ENCODE measurements around the gene COX7B2. TPM values are rescaled to one million over a fixed set of nuclear protein-coding genes. Genes with fewer than 3 reads are reported as not detected.

The COX7B2 gene
- total and polyA plus RNA-seq, 10 of the 15 experiments (the other 5 are each of a cell fraction or from before 2014, with no cell fraction given) = not detected

GRCh38 chr4:46947541-46947940 is 38.5 kb upstream of the COX7B2 start (continued):
- TF ChIP-seq ZBTB11 (CRISPR knock-in tag; IDR thresholded peaks at IDR 0.05) (no peak), MXI1 (IDR thresholded peaks at IDR 0.05; ENCODE audit: low read depth, low read length) (no peak)

GRCh38 chr4:46946919-46947536 is 38.0 kb upstream of the COX7B2 start:
- no peak for DNase-seq (ENCODE audit: low read depth, low spot score)
- in situ Hi-C loops (cut with MboI) = no loop called here
- H2AFZ ChIP-seq (ENCODE audit: control insufficient read depth, low read depth, low read length) = no peak overlapping the region
- no peak overlapping the region for H3K27ac ChIP-seq (ENCODE audit: control insufficient read depth, insufficient read depth)
- no peaks in the 10 kb centered on the region for H3K36me3 ChIP-seq (ENCODE audit: control insufficient read depth in 2 of 2, insufficient read depth in 2 of 2, low read length in 1 of 2)
- no peak overlapping the region for H3K4me2 ChIP-seq (ENCODE audit: control insufficient read depth, insufficient read depth)
- intact Hi-C loops (cut with micrococcal nuclease; ENCODE audit: unreplicated experiment) = no loop called here
- no peak for ATAC-seq
- ChIA-PET CTCF (no interaction called here), RAD21 (ENCODE audit: unreplicated experiment) (no interaction called here), POLR2A (interaction anchor here (0.7 kb wide), 1 partner anchor 87 kb away, joined by 3 read pairs; no protein-coding TSS in a partner anchor), SMC1A (ENCODE audit: uncharacterized antibody, unreplicated experiment) (interaction anchor here (2.8 kb wide), 1 partner anchor 12 kb away, joined by 9 read pairs; no protein-coding TSS in a partner anchor)
- no peaks in the 10 kb centered on the region for H3K79me2 ChIP-seq (ENCODE audit: control insufficient read depth, insufficient read depth, low read length)
- no peaks in the 10 kb centered on the region for H3K9me3 ChIP-seq (replicated peaks; ENCODE audit: control insufficient read depth, insufficient read depth, low read length)
- H3K9ac ChIP-seq (ENCODE audit: control insufficient read depth, insufficient read depth, low read length) = no peak overlapping the region
- no peak overlapping the region for H3K4me3 ChIP-seq
- no TSS peak for BruUV-seq (replicated peaks)
- no peaks in the 10 kb centered on the region for H3K27me3 ChIP-seq (replicated peaks in 1 of 2; ENCODE audit: control insufficient read depth in 2 of 2, insufficient read depth in 2 of 2, low read length in 1 of 2)
- no peaks in the 10 kb centered on the region for H3K4me1 ChIP-seq (ENCODE audit: control insufficient read depth, insufficient read depth, low read length)
- H4K20me1 ChIP-seq (ENCODE audit: control insufficient read depth, insufficient read depth) = no peaks in the 10 kb centered on the region
- FAIRE-seq = no peak
- WGBS (ENCODE audit: insufficient coverage, insufficient replicate concordance, low lambda C conversion rate, missing lambda C conversion rate) = 12% methylated on average over 6 of the region's 6 CpGs
- TF ChIP-seq TCF7 (IDR thresholded peaks at IDR 0.05; ENCODE audit: borderline replicate concordance) = no peak
- no peak for TF ChIP-seq NR2C1 (IDR thresholded peaks at IDR 0.05)
- no peak for TF ChIP-seq ZNF592 (IDR thresholded peaks at IDR 0.05)
- TF ChIP-seq ZNF687 (IDR thresholded peaks at IDR 0.05) = no peak
- no peak for TF ChIP-seq RBBP5 (conservative IDR thresholded peaks at IDR 0.05)
- TF ChIP-seq NFXL1 (IDR thresholded peaks at IDR 0.05; ENCODE audit: borderline replicate concordance) = no peak
- no peak for TF ChIP-seq MXI1 (IDR thresholded peaks at IDR 0.05; ENCODE audit: low read depth, low read length)
- TF ChIP-seq CREM (IDR thresholded peaks at IDR 0.05; ENCODE audit: low read depth) = no peak
